SK-N-SH (cell line): ENCODE data around the gene WDR45. TPM values are rescaled to one million over a fixed set of nuclear protein-coding genes. Genes with fewer than 3 reads are reported as not detected.

Experiments
- CTCF ChIA-PET: fragments of 300-600, 350-600 bp; formaldehyde crosslinking; extraction: SDS; loops from one replicate; lab custom pipeline; 2021; lab: Yijun Ruan, JAX
- POLR2A ChIA-PET: fragments of 350-600 bp; sonication (Branson Sonifier 250); formaldehyde crosslinking; extraction: SDS; loops from one replicate; lab custom pipeline; 2020; ENCODE audit warnings: antibody characterized with exemption, inconsistent platforms; lab: Yijun Ruan, JAX
- DNase-seq: peaks from one replicate; pipeline ENCODE4 v3.0.0; 2012
- H2AFZ ChIP-seq: fragments of 200-600 bp; sonication (generic); 2 replicates; pipeline ENCODE4 v1.8.1; 2016; ENCODE audit warnings: antibody characterized with exemption, mild to moderate bottlenecking, low read depth
- H3F3A ChIP-seq: fragments of 200-600 bp; sonication (generic); replicated peaks from 2 replicates; pipeline ENCODE3; 2016; ENCODE audit warnings: antibody characterized with exemption, mild to moderate bottlenecking; ENCODE audit not compliant: insufficient read depth
- H3K27ac ChIP-seq, 2 experiments: fragments of 200-500 bp in 1 of 2; fragments of 200-600 bp in 1 of 2; sonication (Bioruptor generic) in 1 of 2; sonication (generic), shearing (Covaris generic) in 1 of 2; 2 replicates each; pipeline versions ENCODE4 v1.5.1 to v1.6.1; 2014 to 2016; ENCODE audit warnings: low read depth in 2 of 2, inconsistent platforms in 1 of 2, low read length in 1 of 2, mild to moderate bottlenecking in 1 of 2, mixed read lengths in 1 of 2
- H3K27me3 ChIP-seq: fragments of 200-600 bp; sonication (generic), shearing (Covaris generic); 2 replicates; pipeline ENCODE4 v1.6.1; 2016; ENCODE audit warnings: mixed run types; ENCODE audit not compliant: insufficient read depth
- H3K36me3 ChIP-seq, 2 experiments: fragments of 200-500 bp in 1 of 2; fragments of 200-600 bp in 1 of 2; sonication (Bioruptor generic) in 1 of 2; sonication (generic) in 1 of 2; replicated peaks in 1 of 2; 2 replicates each; pipeline versions ENCODE3 to v1.5.1; 2014 to 2016; ENCODE audit warnings: low read length in 1 of 2, mild to moderate bottlenecking in 1 of 2; ENCODE audit not compliant: insufficient read depth in 2 of 2, control insufficient read depth in 1 of 2
- H3K4me1 ChIP-seq, 2 experiments: fragments of 200-500 bp in 1 of 2; fragments of 200-600 bp in 1 of 2; sonication (Bioruptor generic) in 1 of 2; sonication (generic), shearing (Covaris generic) in 1 of 2; 2 replicates each; pipeline versions ENCODE4 v1.5.1 to v1.6.1; 2014 to 2016; ENCODE audit warnings: low read depth in 1 of 2, low read length in 1 of 2, mixed run types in 1 of 2; ENCODE audit not compliant: insufficient read depth in 2 of 2, control insufficient read depth in 1 of 2
- H3K4me2 ChIP-seq: fragments of 200-600 bp; sonication (generic), shearing (Covaris generic); 2 replicates; pipeline ENCODE4 v1.6.1; 2017; ENCODE audit warnings: mixed run types
- H3K4me3 ChIP-seq, 2 experiments: fragments of 200-500 bp in 1 of 2; fragments of 200-600 bp in 1 of 2; sonication (Bioruptor generic) in 1 of 2; sonication (generic), shearing (Covaris generic) in 1 of 2; 2 replicates each; pipeline versions ENCODE4 v1.5.1 to v1.8.1; 2014 to 2016; ENCODE audit warnings: low read depth in 2 of 2, inconsistent platforms in 1 of 2, low read length in 1 of 2, mild to moderate bottlenecking in 1 of 2, mixed read lengths in 1 of 2, moderate library complexity in 1 of 2
- H3K79me2 ChIP-seq: fragments of 200-600 bp; sonication (generic); 2 replicates; pipeline ENCODE4 v1.8.1; 2017; ENCODE audit warnings: mild to moderate bottlenecking; ENCODE audit not compliant: insufficient read depth
- H3K9ac ChIP-seq: fragments of 200-600 bp; sonication (generic); 2 replicates; pipeline ENCODE4 v1.6.1; 2017; ENCODE audit warnings: mixed run types
- H3K9me2 ChIP-seq: fragments of 200-600 bp; sonication (generic); 2 replicates; pipeline ENCODE4 v1.6.1; 2017; ENCODE audit warnings: mixed run types
- H3K9me3 ChIP-seq: fragments of 200-600 bp; sonication (generic); 2 replicates; pipeline ENCODE4 v1.6.1; 2017; ENCODE audit warnings: mixed run types, mild to moderate bottlenecking, moderate library complexity
- H4K20me1 ChIP-seq: fragments of 200-600 bp; sonication (generic); 2 replicates; pipeline ENCODE4 v1.6.1; 2017; ENCODE audit warnings: mild to moderate bottlenecking, mixed run types; ENCODE audit not compliant: insufficient read depth
- EP300 ChIP-seq, 2 experiments: IDR thresholded peaks; 2 replicates each; pipeline versions ENCODE4 v1.4.0 to v1.6.1; 2012; ENCODE audit warnings: borderline replicate concordance in 1 of 2, low read depth in 1 of 2, low read length in 1 of 2
- EZH2phosphoT487 ChIP-seq: fragments of 200-600 bp; sonication (generic); IDR thresholded peaks from 2 replicates; pipeline ENCODE4 v1.6.1; 2017; ENCODE audit warnings: low read depth, mixed run types, mild to moderate bottlenecking, antibody characterized with exemption, moderate library complexity, borderline replicate concordance
- FOSL2 ChIP-seq: IDR thresholded peaks from 2 replicates; pipeline ENCODE4 v1.4.0; 2012; ENCODE audit warnings: low read depth, mild to moderate bottlenecking, moderate library complexity, borderline replicate concordance
- FOXJ3 ChIP-seq: sonication (generic); formaldehyde crosslinking; IDR thresholded peaks from 2 replicates; pipeline ENCODE4 v1.5.1; 2020; ENCODE audit warnings: mild to moderate bottlenecking, missing genetic modification reagents
- GABPA ChIP-seq: IDR thresholded peaks from 2 replicates; pipeline ENCODE4 v1.4.0; 2012; ENCODE audit warnings: low read depth, mild to moderate bottlenecking
- JUND ChIP-seq: IDR thresholded peaks from 2 replicates; pipeline ENCODE4 v1.4.0; 2012
- MEF2A ChIP-seq: IDR thresholded peaks from 2 replicates; pipeline ENCODE4 v1.4.0; 2012; ENCODE audit warnings: low read depth, borderline replicate concordance
- MXI1 ChIP-seq: IDR thresholded peaks from 2 replicates; pipeline ENCODE4 v1.6.1; 2012; ENCODE audit warnings: mild to moderate bottlenecking, low read depth, low read length, improper control_type of control experiment
- NRF1 ChIP-seq: IDR thresholded peaks from 2 replicates; pipeline ENCODE4 v1.6.1; 2012; ENCODE audit warnings: low read depth, mild to moderate bottlenecking, low read length
- POLR2AphosphoS5 ChIP-seq: IDR thresholded peaks from 2 replicates; pipeline ENCODE4 v1.6.1; 2012; ENCODE audit warnings: low read depth, low read length
- RCOR1 ChIP-seq: fragments of 150-350 bp; IDR thresholded peaks from 2 replicates; pipeline ENCODE4 v1.6.1; 2017; ENCODE audit warnings: antibody characterized with exemption, low read length
- REST ChIP-seq: IDR thresholded peaks from 2 replicates; pipeline ENCODE4 v1.6.1; 2012; ENCODE audit warnings: mild to moderate bottlenecking, low read depth, low read length, moderate library complexity
- RFX5 ChIP-seq: IDR thresholded peaks from 2 replicates; pipeline ENCODE4 v1.6.1; 2012; ENCODE audit warnings: mild to moderate bottlenecking, improper control_type of control experiment, low read length
- RXRA ChIP-seq: IDR thresholded peaks from 2 replicates; pipeline ENCODE4 v1.4.0; 2012; ENCODE audit warnings: low read depth, mild to moderate bottlenecking, borderline replicate concordance
- SIN3A ChIP-seq: IDR thresholded peaks from 2 replicates; pipeline ENCODE4 v1.6.1; 2012; ENCODE audit warnings: low read depth, mild to moderate bottlenecking, low read length, moderate library complexity, borderline replicate concordance
- TCF12 ChIP-seq: IDR thresholded peaks from 2 replicates; pipeline ENCODE4 v1.4.0; 2012
- TEAD4 ChIP-seq: IDR thresholded peaks from 2 replicates; pipeline ENCODE4 v1.4.0; 2012; ENCODE audit warnings: mild to moderate bottlenecking, borderline replicate concordance; ENCODE audit not compliant: insufficient read depth
- YY1 ChIP-seq: IDR thresholded peaks from 2 replicates; pipeline ENCODE4 v1.4.0; 2012; ENCODE audit warnings: low read depth, mild to moderate bottlenecking
- WGBS: methylation state at CpG from one replicate; pipeline ENCODE4 v1.1.6; 2017; ENCODE audit warnings: low lambda C conversion rate; 5-methylcytosine and 5-hydroxymethylcytosine counted together
- polyA plus RNA-seq, 3 experiments: library from polyadenylated mRNA; depleted of rRNA; stranded (reverse); fragments of >200 nt; gene quantifications; 2 replicates each; pipeline ENCODE4 v1.2.3, GENCODE V29; 2012
- TF ChIP-seq, protein P1 (sequence below): fragments of 200-600 bp; sonication (generic); IDR thresholded peaks from 2 replicates; pipeline ENCODE4 v1.6.1; 2017; ENCODE audit warnings: antibody characterized with exemption, mild to moderate bottlenecking, moderate library complexity
- TF ChIP-seq, protein P2 (sequence below): IDR thresholded peaks from 2 replicates; pipeline ENCODE4; 2012

WDR45 gene
- polyA plus RNA-seq, 1 of the 3 experiments (the other 2 are of a cell fraction): 108 TPM

DNA sequence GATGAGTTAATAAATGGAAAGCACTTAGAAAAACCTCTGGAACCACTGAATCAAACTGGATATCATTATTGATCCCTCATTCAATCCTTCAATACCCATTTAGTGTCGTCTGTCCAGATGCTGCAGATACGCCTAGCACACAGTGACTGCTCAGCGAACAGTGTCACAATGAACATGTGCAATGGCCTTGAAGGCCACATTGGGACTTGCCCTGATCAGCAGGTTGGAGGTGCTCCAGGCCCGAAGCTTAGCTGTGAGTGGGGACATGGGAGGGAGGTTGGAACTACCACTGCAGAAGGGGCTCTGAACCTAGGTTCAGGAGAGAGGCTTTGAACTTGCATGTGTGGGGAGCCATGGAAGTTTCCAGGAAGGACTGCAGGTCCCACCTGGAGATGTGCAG lies 26.6 kb upstream of the WDR45 start:
- no peak overlapping the region for H3K27ac ChIP-seq
- ChIA-PET POLR2A (interaction anchor here (0.6 kb wide), 1 partner anchor 50 kb away, joined by 3 read pairs; no protein-coding TSS in a partner anchor), CTCF (interaction anchor here (0.7 to 1.0 kb wide), 2 partner anchors 13 to 22 kb away, joined by 4 read pairs; no protein-coding TSS in a partner anchor)
- 96% methylated on average over 4 of the region's 4 CpGs for WGBS
- no peaks in the 10 kb centered on the region for H3K4me1 ChIP-seq
- H4K20me1 ChIP-seq: no peaks in the 10 kb centered on the region
- TF ChIP-seq RFX5: no peak
- TF ChIP-seq JUND: no peak
- no peak for TF ChIP-seq RXRA
- no peak for TF ChIP-seq FOXJ3 (CRISPR knock-in tag)
- no peak for TF ChIP-seq MEF2A
- TF ChIP-seq TEAD4: no peak
- TF ChIP-seq GABPA: no peak
- no peak for TF ChIP-seq REST
- no peak for TF ChIP-seq FOSL2
- no peak for TF ChIP-seq SIN3A
- TF ChIP-seq EZH2phosphoT487: no peak
- no peak for TF ChIP-seq YY1
- no peak for TF ChIP-seq NRF1
- no peak overlapping the region for H3K4me2 ChIP-seq
- H2AFZ ChIP-seq: no peak overlapping the region
- no peaks in the 10 kb centered on the region for H3K9me2 ChIP-seq
- no peak overlapping the region for H3K9ac ChIP-seq
- no peaks in the 10 kb centered on the region for H3F3A ChIP-seq
- peaks cover 6 to 8% of the 10 kb centered on the region in 2 experiments for H3K36me3 ChIP-seq
- no peaks in the 10 kb centered on the region for H3K79me2 ChIP-seq
- no peak for DNase-seq
- H3K4me3 ChIP-seq: no peak overlapping the region
- H3K27me3 ChIP-seq: no peaks in the 10 kb centered on the region
- H3K9me3 ChIP-seq: no peaks in the 10 kb centered on the region

DNA sequence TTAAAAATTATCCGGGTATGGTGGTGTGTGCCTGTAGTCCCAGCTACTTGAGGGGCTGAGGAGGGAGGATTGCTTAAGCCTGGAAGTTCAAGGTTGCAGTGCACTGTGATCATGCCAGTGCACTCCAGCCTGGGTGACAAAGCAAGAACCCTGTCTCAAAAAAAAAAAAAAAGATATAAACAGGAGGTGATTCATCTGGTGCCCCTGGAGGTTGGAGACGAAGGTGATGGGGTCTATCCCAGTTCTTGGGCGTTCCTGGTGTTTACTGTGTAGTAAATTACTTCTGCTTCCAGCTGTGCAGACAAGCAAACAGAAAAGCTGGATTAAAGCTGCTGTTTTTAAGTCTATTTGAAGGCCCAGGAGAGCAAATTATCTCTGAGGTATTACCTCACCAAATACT lies 23.9 kb upstream of the WDR45 start:
- Histone ChIP-seq H3K9me3 (no peaks in the 10 kb centered on the region), H3K27ac (no peak overlapping the region), H3K36me3 (no peaks in the 10 kb centered on the region), H3K9ac (no peak overlapping the region), H3K27me3 (no peaks in the 10 kb centered on the region), H3K9me2 (no peaks in the 10 kb centered on the region), H3F3A (peaks cover 7% of the 10 kb centered on the region), H2AFZ (no peak overlapping the region), H4K20me1 (no peaks in the 10 kb centered on the region), H3K4me1 (no peaks in the 10 kb centered on the region; a peak in 1 of 4 replicates), H3K4me3 (no peak overlapping the region), H3K79me2 (no peaks in the 10 kb centered on the region), H3K4me2 (no peak overlapping the region)
- TF ChIP-seq EP300 (IDR thresholded peaks at IDR 0.05; ENCODE audit: borderline replicate concordance in 1 of 2, low read depth in 1 of 2, low read length in 1 of 2) (no peak), MXI1 (no peak), POLR2AphosphoS5 (no peak), FOXJ3 (CRISPR knock-in tag) (no peak), RXRA (no peak), RCOR1 (no peak), SIN3A (no peak), TCF12 (no peak), YY1 (no peak)
- TF ChIP-seq, protein P1, sequence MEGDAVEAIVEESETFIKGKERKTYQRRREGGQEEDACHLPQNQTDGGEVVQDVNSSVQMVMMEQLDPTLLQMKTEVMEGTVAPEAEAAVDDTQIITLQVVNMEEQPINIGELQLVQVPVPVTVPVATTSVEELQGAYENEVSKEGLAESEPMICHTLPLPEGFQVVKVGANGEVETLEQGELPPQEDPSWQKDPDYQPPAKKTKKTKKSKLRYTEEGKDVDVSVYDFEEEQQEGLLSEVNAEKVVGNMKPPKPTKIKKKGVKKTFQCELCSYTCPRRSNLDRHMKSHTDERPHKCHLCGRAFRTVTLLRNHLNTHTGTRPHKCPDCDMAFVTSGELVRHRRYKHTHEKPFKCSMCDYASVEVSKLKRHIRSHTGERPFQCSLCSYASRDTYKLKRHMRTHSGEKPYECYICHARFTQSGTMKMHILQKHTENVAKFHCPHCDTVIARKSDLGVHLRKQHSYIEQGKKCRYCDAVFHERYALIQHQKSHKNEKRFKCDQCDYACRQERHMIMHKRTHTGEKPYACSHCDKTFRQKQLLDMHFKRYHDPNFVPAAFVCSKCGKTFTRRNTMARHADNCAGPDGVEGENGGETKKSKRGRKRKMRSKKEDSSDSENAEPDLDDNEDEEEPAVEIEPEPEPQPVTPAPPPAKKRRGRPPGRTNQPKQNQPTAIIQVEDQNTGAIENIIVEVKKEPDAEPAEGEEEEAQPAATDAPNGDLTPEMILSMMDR: no peak
- TF ChIP-seq, protein P2, sequence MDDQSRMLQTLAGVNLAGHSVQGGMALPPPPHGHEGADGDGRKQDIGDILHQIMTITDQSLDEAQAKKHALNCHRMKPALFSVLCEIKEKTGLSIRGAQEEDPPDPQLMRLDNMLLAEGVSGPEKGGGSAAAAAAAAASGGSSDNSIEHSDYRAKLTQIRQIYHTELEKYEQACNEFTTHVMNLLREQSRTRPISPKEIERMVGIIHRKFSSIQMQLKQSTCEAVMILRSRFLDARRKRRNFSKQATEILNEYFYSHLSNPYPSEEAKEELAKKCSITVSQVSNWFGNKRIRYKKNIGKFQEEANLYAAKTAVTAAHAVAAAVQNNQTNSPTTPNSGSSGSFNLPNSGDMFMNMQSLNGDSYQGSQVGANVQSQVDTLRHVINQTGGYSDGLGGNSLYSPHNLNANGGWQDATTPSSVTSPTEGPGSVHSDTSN: no peak
- no peak for DNase-seq
- WGBS: 50% methylated on average over 3 of the region's 3 CpGs
- ChIA-PET CTCF (no interaction called here), POLR2A (interaction anchor here (0.6 kb wide), 1 partner anchor 10 kb away, joined by 4 read pairs; no protein-coding TSS in a partner anchor)
